LNCAP (cell line): ENCODE measurements around the gene GNAT2.

ENCODE experiments used
- TF ChIP-seq, protein P1 (sequence below): fragments of 450-650 bp; IDR thresholded peaks from 2 replicates; pipeline ENCODE4 v1.5.1; 2017; ENCODE audit warnings: mild to moderate bottlenecking

Gene GNAT2

DNA sequence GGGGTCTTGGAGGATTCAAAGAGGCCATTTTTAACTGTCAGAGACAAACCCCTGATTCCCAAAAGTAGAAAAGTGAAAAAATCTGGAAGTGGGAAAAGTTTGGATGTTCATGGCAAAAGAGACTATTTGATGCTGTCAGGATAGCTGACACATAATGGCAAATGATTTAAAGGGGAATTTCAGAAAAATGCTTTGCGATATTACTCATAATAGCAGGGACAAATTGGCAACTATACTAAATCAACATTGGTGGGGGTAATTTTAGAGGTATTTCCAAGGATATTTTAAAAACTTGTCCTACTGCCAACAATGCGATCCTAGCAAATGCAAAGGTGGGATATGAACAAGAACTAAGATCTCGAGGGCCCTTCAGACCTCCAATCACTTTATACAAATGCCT lies 31.2 kb upstream of the GNAT2 start:
- TF ChIP-seq, protein P1, sequence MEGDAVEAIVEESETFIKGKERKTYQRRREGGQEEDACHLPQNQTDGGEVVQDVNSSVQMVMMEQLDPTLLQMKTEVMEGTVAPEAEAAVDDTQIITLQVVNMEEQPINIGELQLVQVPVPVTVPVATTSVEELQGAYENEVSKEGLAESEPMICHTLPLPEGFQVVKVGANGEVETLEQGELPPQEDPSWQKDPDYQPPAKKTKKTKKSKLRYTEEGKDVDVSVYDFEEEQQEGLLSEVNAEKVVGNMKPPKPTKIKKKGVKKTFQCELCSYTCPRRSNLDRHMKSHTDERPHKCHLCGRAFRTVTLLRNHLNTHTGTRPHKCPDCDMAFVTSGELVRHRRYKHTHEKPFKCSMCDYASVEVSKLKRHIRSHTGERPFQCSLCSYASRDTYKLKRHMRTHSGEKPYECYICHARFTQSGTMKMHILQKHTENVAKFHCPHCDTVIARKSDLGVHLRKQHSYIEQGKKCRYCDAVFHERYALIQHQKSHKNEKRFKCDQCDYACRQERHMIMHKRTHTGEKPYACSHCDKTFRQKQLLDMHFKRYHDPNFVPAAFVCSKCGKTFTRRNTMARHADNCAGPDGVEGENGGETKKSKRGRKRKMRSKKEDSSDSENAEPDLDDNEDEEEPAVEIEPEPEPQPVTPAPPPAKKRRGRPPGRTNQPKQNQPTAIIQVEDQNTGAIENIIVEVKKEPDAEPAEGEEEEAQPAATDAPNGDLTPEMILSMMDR = no peak

DNA sequence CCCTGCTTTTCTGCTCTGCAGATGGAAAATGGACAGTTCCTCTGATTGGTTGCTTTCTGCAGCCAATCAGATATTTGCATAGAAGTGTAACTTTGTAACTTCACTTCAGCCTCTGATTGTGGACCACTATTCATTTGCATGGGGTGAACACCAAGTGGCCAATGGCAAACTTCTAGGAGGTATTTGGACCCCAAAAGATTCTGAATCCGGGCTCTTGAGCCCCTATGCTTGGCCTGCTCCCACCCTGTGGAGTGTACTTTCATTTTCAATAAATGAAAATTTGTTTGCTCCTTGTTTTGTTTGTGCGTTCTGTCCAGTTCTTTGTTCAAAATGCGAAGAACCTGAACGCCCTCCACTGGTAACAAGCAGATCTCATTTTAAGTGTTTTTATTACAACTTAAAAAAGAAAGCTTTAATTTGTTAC lies 30.1 kb upstream of the GNAT2 start:
- TF ChIP-seq, protein P1 = peak; percentile 62

DNA sequence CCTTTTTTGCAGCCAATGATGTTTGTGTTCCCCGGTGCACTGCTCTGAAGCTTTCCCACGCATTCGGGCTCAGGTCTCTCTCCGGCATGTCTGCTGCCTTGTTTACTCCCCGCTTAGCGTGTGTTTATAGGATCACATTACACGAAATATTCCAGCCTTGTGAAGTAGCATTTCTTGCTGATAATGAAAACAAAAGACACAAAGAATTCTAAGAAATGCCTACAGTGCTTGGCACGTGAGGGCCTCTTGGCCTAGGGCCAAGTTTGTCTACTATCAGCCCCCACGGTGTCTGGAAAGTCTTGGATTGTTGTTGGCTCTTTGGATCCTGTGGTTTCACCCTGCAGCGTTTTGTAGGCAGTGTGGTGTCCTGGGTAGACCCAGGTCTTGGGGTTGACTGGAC lies 25.3 kb upstream of the GNAT2 start:
- TF ChIP-seq, protein P1 = no peak

DNA sequence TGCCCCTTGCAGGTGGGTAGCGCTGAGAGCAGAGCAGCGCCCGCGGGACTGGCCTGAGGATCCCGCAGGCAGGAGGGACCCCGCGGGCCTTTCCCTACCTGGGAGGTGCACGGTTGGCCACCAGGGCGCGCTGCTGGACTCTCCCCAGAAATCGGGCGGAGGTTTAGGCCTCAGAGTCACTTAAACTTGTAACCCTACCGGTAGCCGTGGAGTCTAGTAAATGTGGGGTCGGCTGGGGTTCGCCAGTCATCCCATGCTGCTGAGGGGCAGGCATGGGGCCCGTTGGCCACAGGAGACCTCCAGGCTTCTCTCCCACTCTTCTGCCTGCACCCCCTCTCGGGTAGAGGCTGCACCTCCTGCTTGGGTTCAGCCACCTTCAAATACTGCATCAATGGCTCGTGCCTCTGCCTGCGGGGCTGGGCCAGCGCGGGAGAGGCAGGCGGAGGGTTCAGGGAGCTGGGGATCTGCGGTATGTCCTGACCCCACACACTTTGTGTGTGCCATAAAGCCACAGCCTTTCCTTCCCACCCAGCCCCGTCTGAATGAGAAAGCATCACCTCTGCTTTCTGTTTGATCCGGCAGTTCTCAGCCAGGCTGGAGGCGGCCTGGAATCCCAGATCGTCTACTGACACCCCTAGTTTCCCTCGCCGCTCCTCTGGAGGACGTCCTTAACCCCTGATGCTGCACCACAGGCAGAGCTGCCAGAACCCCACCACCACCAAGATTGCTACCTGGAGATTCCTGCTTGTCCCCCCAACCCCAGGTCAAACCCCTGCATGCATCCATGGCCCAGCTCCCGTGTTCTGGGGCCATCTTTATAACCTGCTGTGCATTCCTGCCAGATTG lies 24.2 kb upstream of the GNAT2 start:
- TF ChIP-seq, protein P1 = peak; percentile 90

DNA sequence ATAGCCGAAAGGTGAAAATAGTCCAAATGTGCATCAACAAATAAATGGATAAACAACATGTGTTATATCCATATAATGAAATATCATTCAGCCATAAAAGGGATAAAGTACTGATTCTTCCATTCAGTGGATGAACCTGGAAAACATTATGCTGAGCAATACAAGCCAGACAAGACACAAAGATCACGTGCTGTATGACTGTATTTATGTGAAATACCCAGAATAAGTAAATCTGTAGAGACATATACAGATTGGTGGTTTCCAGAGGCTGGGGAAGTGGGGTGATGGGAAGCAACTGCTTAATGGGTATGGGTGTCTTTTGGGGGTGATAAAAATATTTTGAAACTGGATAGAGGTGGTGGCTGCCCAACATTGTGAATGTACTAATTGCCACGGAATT lies 23.2 kb upstream of the GNAT2 start:
- TF ChIP-seq, protein P1 = no peak

DNA sequence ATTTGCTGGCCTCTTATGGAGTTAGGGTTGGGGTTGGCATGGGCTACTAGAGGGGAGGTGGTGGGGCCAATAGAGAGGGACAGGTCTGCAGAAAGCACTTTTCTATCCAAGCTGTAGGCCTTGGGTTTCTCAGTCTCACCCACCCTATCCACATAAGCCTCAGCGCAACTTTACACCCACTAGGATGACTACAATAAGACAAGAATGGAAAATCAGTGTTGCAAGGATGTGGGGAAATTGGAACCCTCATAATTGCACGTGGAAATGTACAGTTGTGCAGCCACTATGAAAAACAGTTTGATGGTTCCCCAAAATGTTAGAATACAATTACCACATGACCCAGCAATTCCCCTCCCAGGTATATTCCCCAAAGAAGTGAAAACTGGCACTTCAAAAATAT lies 22.4 kb upstream of the GNAT2 start:
- TF ChIP-seq, protein P1 = no peak

DNA sequence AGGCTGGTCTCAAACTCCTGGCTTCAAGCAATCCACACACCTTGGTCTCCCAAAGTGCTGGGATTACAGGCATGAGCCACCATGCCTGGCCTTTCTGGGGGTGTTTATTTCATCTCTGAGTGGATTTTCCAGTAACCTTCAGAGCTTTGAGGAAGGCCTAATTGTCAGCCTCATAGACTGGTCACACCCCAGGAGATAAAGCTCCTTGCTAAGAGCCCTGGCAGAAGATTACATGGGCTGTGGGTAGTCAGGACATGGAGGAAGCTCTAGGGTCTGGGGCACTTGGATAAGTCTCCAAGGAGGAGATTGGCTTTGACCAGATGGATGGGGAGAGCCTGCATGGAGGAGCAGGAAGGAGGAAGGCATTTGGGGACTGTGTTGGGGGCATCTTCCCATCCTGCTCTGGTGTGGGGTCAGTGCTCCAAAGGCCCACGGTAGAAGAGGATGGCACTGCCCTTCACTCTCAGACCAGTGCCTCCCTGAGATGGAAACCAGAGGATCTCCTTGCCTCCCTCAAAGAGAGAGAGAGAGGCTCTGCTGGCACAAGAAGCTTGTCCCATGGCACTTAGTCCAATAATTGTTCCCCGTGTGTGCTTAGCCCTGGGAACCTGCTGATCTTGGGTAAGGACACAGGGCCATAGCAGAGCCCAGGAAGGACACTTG lies 21.8 kb upstream of the GNAT2 start:
- TF ChIP-seq, protein P1 = no peak
